ENCODE measurements around the gene MS4A2.

GRCh38 chr11:60131912-60132311, 43.4 kb downstream of the MS4A2 start:
- TF ChIP-seq REST (IDR thresholded peaks at IDR 0.05; ENCODE audit: low read depth): no peak
- no peak for TF ChIP-seq TEAD4 (IDR thresholded peaks at IDR 0.05)
- TF ChIP-seq CREB1 (IDR thresholded peaks at IDR 0.05; ENCODE audit: low read depth): no peak
- no peak for TF ChIP-seq MAX (IDR thresholded peaks at IDR 0.05)
- no peak for TF ChIP-seq FOXM1 (IDR thresholded peaks at IDR 0.05; ENCODE audit: borderline replicate concordance, low read depth)
- no peak for TF ChIP-seq EGR1 (IDR thresholded peaks at IDR 0.05)
- no peak for TF ChIP-seq RAD21 (IDR thresholded peaks at IDR 0.05; ENCODE audit: low read depth)
- no peak for TF ChIP-seq CEBPB (IDR thresholded peaks at IDR 0.05)
- TF ChIP-seq YY1 (IDR thresholded peaks at IDR 0.05; ENCODE audit: low read depth): no peak
- TF ChIP-seq TAF1 (IDR thresholded peaks at IDR 0.05; ENCODE audit: low read depth): no peak

All from Ishikawa (cell line).